HG03095 (cell line): Measurements from ENCODE around the gene CHMP6.
"Not testable (repeated sequence)": the region's sequence is repeated elsewhere in the genome, so short reads cannot be mapped to it uniquely, and the experiment has no call there.

Experiments used
- ATAC-seq: cut with Tn5 transposase; IDR thresholded peaks from one replicate; pipeline ENCODE4 v1.9.1; 2021; ENCODE audit warnings: moderate library complexity; ENCODE audit not compliant: unreplicated experiment

The CHMP6 gene

GRCh38 chr17:81010935-81011334, 19.3 kb downstream of the CHMP6 start:
- ATAC-seq, result no peak

GRCh38 chr17:81011951-81012350, 20.3 kb downstream of the CHMP6 start:
- no peak for ATAC-seq

GRCh38 chr17:81012574-81013447, 21.2 kb downstream of the CHMP6 start:
- no peak for ATAC-seq

GRCh38 chr17:81013642-81014041, 22.0 kb downstream of the CHMP6 start:
- ATAC-seq, result no peak

GRCh38 chr17:81015136-81015535, 23.5 kb downstream of the CHMP6 start:
- no peak for ATAC-seq

- no peak for ATAC-seq
Measured at GRCh38 chr17:81016575-81016974, 24.9 kb downstream of the CHMP6 start.

GRCh38 chr17:81017330-81017729, 25.7 kb downstream of the CHMP6 start:
- ATAC-seq, result not testable (repeated sequence)

GRCh38 chr17:81018044-81018802, 26.6 kb downstream of the CHMP6 start:
- ATAC-seq, result no peak

GRCh38 chr17:81019563-81020442, 28.2 kb downstream of the CHMP6 start:
- ATAC-seq, result no peak

GRCh38 chr17:81020443-81020766, 28.8 kb downstream of the CHMP6 start:
- ATAC-seq, result no peak

GRCh38 chr17:81020767-81021497, 29.3 kb downstream of the CHMP6 start:
- ATAC-seq, result no peak

- no peak for ATAC-seq
Measured at GRCh38 chr17:81021531-81022343, 30.1 kb downstream of the CHMP6 start.

- ATAC-seq, result no peak
Measured at GRCh38 chr17:81022344-81022676, 30.7 kb downstream of the CHMP6 start.

GRCh38 chr17:81025065-81025740, 33.6 kb downstream of the CHMP6 start:
- no peak for ATAC-seq

GRCh38 chr17:81025741-81026129, 34.1 kb downstream of the CHMP6 start:
- no peak for ATAC-seq

GRCh38 chr17:81026266-81027036, 34.8 kb downstream of the CHMP6 start:
- no peak for ATAC-seq

GRCh38 chr17:81027038-81027437, 35.4 kb downstream of the CHMP6 start:
- no peak for ATAC-seq
